GM13976 (cell line): ENCODE measurements around the gene ZDHHC19.

Source experiments
- DNase-seq: peaks from one replicate; pipeline ENCODE4 v3.0.0; 2012; ENCODE audit warnings: low spot score
- in situ Hi-C: fragments of 300-500 bp; cut with MboI; formaldehyde crosslinking; loops from one replicate; pipeline ENCODE4 v1.12.0; 2022; ENCODE audit warnings: low sequenced_read_pairs, mixed read lengths, inconsistent platforms; ENCODE audit not compliant: unreplicated experiment
- TF ChIP-seq, protein P1 (sequence below): IDR thresholded peaks from 2 replicates; pipeline ENCODE4 v1.5.1; 2012; ENCODE audit warnings: borderline replicate concordance, mild to moderate bottlenecking; ENCODE audit not compliant: insufficient read depth; ENCODE audit errors: extremely low read depth, missing control alignments, control extremely low read depth

The ZDHHC19 gene

GRCh38 chr3:196241704-196242103 lies 30.5 kb upstream of the ZDHHC19 start:
- TF ChIP-seq, protein P1, sequence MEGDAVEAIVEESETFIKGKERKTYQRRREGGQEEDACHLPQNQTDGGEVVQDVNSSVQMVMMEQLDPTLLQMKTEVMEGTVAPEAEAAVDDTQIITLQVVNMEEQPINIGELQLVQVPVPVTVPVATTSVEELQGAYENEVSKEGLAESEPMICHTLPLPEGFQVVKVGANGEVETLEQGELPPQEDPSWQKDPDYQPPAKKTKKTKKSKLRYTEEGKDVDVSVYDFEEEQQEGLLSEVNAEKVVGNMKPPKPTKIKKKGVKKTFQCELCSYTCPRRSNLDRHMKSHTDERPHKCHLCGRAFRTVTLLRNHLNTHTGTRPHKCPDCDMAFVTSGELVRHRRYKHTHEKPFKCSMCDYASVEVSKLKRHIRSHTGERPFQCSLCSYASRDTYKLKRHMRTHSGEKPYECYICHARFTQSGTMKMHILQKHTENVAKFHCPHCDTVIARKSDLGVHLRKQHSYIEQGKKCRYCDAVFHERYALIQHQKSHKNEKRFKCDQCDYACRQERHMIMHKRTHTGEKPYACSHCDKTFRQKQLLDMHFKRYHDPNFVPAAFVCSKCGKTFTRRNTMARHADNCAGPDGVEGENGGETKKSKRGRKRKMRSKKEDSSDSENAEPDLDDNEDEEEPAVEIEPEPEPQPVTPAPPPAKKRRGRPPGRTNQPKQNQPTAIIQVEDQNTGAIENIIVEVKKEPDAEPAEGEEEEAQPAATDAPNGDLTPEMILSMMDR = no peak
- DNase-seq = no peak
- in situ Hi-C loops = no loop called here

GRCh38 chr3:196240424-196240823 lies 29.2 kb upstream of the ZDHHC19 start:
- TF ChIP-seq, protein P1 = no peak
- no peak for DNase-seq
- in situ Hi-C loops = no loop called here

DNA sequence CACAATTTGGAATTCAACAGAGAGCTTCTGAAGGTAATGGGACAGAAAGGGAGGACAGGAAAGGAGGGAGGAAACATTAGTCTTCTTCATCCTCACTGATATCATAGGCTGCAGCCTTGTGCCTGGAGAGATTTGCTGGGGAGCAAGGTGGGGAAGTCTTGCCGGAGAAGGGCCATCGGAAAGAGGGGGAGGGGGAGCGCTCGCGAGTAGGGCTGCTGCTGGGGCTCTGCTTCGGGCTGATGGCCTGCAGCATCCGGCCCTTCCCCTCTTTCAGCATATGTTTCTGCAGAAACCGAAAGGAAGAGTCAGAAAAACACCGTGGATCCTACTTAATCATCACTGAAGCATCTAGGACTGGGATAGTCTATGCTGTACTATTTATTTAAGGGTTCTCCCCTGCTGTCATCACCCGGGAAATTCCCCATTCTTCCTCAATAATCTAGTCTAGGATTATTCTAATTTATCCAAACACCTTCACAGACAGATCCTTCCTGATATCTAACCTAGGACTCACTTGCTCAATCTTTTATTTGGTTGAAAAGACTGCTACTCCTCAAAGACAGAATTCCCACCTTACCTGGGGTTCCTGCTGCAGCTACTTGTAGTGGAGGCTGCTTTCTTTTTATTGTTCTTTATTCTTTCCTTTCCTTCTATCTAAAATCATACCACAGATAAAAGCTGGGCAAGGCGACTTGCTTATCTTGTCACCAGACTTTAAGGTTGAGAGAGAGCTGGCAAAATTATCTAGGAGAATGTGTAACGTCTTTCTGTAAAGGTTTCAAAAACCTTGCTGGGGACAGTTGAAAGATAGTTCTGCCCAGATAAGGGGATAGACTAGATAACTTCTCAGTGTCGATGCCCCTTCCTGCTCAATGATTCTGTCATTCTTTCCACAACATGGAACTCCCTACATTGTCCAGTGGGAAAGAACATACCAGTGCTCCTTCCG lies 27.7 kb upstream of the ZDHHC19 start:
- no peak for DNase-seq
- TF ChIP-seq, protein P1 = no peak
- in situ Hi-C loops = no loop called here

DNA sequence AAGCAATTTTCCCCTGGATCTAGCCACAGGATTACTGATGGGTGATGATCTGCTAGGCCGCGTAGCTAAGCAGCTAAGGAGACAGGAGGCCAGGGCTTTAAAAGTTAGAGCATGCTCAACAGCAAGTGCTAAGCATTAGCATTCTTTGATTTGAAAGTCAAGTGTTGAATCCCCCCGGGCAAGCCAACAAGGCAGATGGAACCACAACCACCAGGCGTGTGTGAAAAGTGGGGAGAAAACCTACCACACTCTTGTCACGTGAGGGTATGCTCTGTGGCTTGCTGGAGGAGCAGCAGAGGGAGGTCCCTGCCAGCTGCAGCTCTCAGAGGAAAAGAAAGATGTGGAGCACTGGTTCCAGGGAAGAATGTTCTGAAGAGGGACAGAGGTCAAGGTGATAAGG lies 26.0 kb upstream of the ZDHHC19 start:
- no peak for DNase-seq
- in situ Hi-C loops = no loop called here
- TF ChIP-seq, protein P1 = no peak

DNA sequence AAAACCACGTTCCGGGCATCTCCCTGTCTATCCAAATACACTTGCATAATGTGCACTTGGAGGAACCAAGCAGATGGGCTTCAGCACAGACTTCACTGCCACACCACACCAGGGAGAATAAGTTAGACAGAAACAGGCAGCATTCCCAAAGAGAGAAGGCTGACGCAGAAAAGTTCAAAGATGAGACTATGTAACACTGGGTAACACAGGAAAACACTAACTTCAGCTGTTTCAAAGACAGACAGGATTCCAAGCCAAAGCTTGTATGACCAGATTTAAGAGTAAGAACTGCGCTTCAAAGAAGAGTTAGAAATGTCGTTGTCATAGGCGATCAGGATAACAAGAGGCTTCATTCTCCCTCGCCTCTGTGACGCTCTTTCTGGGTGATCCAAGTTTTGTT lies 25.0 kb upstream of the ZDHHC19 start:
- TF ChIP-seq, protein P1 = no peak
- no peak for DNase-seq
- in situ Hi-C loops = no loop called here

- TF ChIP-seq, protein P1 = no peak
- in situ Hi-C loops = no loop called here
- DNase-seq = no peak
Observed at GRCh38 chr3:196235452-196236122, 24.4 kb upstream of the ZDHHC19 start.
